HCT116 (cell line): Measurements from ENCODE around the gene MAP2K4. TPM values are rescaled to one million over a fixed set of nuclear protein-coding genes. Genes with fewer than 3 reads are reported as not detected.

Experiments
- ATAC-seq: fragments of 200-7000 bp; cut with Tn5 transposase; 2 replicates; pipeline ENCODE4 v1.9.1; 2020; ENCODE audit warnings: mild to moderate bottlenecking, moderate library complexity
- BruUV-seq: library from RNA; stranded (reverse); fragments of 400-500 nt; replicated peaks from 2 replicates; lab custom pipeline; 2021; lab: Mats Ljungman, UMichigan
- CTCF ChIA-PET: fragments of 300-600 bp; sonication (Branson Sonifier 250); formaldehyde crosslinking; loops from one replicate; lab custom pipeline; 2021; ENCODE audit warnings: antibody characterized with exemption; lab: Charles Lee
- POLR2A ChIA-PET: fragments of 300-600, 350-600 bp; sonication (Branson Sonifier 250); formaldehyde crosslinking; loops from one replicate; lab custom pipeline; 2021; ENCODE audit warnings: antibody characterized with exemption; lab: Charles Lee
- RAD21 ChIA-PET, 2 experiments: fragments of 300-600 bp; sonication (Branson Sonifier 250); formaldehyde crosslinking; loops; one replicate each; lab custom pipeline; 2023; ENCODE audit warnings: low total read pairs in 2 of 2; ENCODE audit not compliant: uncharacterized antibody in 2 of 2, unreplicated experiment in 2 of 2, low non-redundant PET in 1 of 2; lab: Charles Lee
- DNase-seq: peaks from one replicate; pipeline ENCODE4 v3.0.0-alpha.2; 2010; ENCODE audit warnings: low read depth, low spot score
- H2AFZ ChIP-seq: fragments of 200-600 bp; shearing (Covaris generic), sonication (generic); 2 replicates; pipeline ENCODE4 v1.6.1; 2017; ENCODE audit warnings: low read depth, mixed run types, mixed read lengths, antibody characterized with exemption, low read length; ENCODE audit not compliant: poor library complexity, severe bottlenecking
- H3K27ac ChIP-seq: 2 replicates; pipeline ENCODE4 v1.5.1; 2012; ENCODE audit warnings: low read depth, low read length
- H3K27me3 ChIP-seq: fragments of 200-600 bp; sonication (generic); 2 replicates; pipeline ENCODE4 v1.6.1; 2016; ENCODE audit warnings: mixed run types, low read length, mixed read lengths; ENCODE audit not compliant: insufficient read depth
- H3K36me3 ChIP-seq, 2 experiments: fragments of 200-500 bp in 1 of 2; fragments of 200-600 bp in 1 of 2; sonication (Bioruptor generic) in 1 of 2; sonication (generic) in 1 of 2; 2 replicates each; pipeline versions ENCODE4 v1.5.1 to v1.6.1; 2014 to 2016; ENCODE audit warnings: low read length in 2 of 2, inconsistent platforms in 1 of 2, mixed read lengths in 1 of 2, mixed run types in 1 of 2; ENCODE audit not compliant: insufficient read depth in 2 of 2, control insufficient read depth in 1 of 2
- H3K4me1 ChIP-seq, 2 experiments: fragments of 200-600 bp in 1 of 2; sonication (generic) in 1 of 2; 2 replicates each; pipeline versions ENCODE4 v1.5.1 to v1.6.1; 2012 to 2017; ENCODE audit warnings: low read length in 2 of 2, inconsistent platforms in 1 of 2, mild to moderate bottlenecking in 1 of 2, mixed read lengths in 1 of 2, mixed run types in 1 of 2, moderate library complexity in 1 of 2; ENCODE audit not compliant: insufficient read depth in 2 of 2, control insufficient read depth in 1 of 2
- H3K4me2 ChIP-seq: fragments of 200-600 bp; sonication (generic); 2 replicates; pipeline ENCODE4 v1.6.1; 2017; ENCODE audit warnings: mixed run types, low read length, mixed read lengths
- H3K4me3 ChIP-seq, 2 experiments: fragments of 200-600 bp in 1 of 2; sonication (generic) in 1 of 2; replicated peaks in 1 of 2; 2 replicates each; pipeline ENCODE4 v1.5.1; 2011 to 2016; ENCODE audit warnings: low read length in 2 of 2, control low read depth in 1 of 2, low read depth in 1 of 2, mild to moderate bottlenecking in 1 of 2, mixed read lengths in 1 of 2, mixed run types in 1 of 2
- H3K79me2 ChIP-seq: fragments of 200-600 bp; sonication (generic); 2 replicates; pipeline ENCODE4 v1.6.1; 2017; ENCODE audit warnings: mild to moderate bottlenecking, mixed run types, low read length, moderate library complexity, mixed read lengths; ENCODE audit not compliant: insufficient read depth
- H3K9ac ChIP-seq: fragments of 200-600 bp; sonication (generic); 2 replicates; pipeline ENCODE4 v1.6.1; 2016; ENCODE audit warnings: low read length, mixed read lengths
- H3K9me2 ChIP-seq: fragments of 200-600 bp; sonication (generic), shearing (Covaris generic); 2 replicates; pipeline ENCODE4 v1.6.1; 2017; ENCODE audit warnings: mixed run types, mild to moderate bottlenecking, moderate library complexity; ENCODE audit not compliant: insufficient read depth
- H3K9me3 ChIP-seq, 2 experiments: fragments of 200-500 bp in 1 of 2; fragments of 200-600 bp in 1 of 2; sonication (Bioruptor generic) in 1 of 2; sonication (generic) in 1 of 2; 2 replicates each; pipeline ENCODE4 v1.6.1; 2014 to 2017; ENCODE audit warnings: low read length in 2 of 2, mixed read lengths in 2 of 2, inconsistent platforms in 1 of 2, low read depth in 1 of 2, mild to moderate bottlenecking in 1 of 2, mixed run types in 1 of 2, moderate library complexity in 1 of 2; ENCODE audit not compliant: control insufficient read depth in 1 of 2, insufficient read depth in 1 of 2
- H4K20me1 ChIP-seq: fragments of 200-600 bp; sonication (generic), shearing (Covaris generic); 2 replicates; pipeline ENCODE4 v1.6.1; 2017; ENCODE audit warnings: mixed run types, mild to moderate bottlenecking, moderate library complexity; ENCODE audit not compliant: insufficient read depth
- EZH2 ChIP-seq: fragments of 200-600 bp; sonication (generic); IDR thresholded peaks from 2 replicates; pipeline ENCODE4 v1.6.1; 2017; ENCODE audit warnings: antibody characterized with exemption, mixed run types
- EZH2phosphoT487 ChIP-seq: fragments of 200-600 bp; IDR thresholded peaks from 2 replicates; pipeline ENCODE4 v1.6.1; 2018; ENCODE audit warnings: antibody characterized with exemption, borderline replicate concordance
- JUND ChIP-seq: IDR thresholded peaks from 2 replicates; pipeline ENCODE4 v1.6.1; 2012
- MAX ChIP-seq: IDR thresholded peaks from 2 replicates; pipeline ENCODE4 v1.6.1; 2012
- POLR2A ChIP-seq: IDR thresholded peaks from 2 replicates; pipeline ENCODE4 v1.7.0; 2011; ENCODE audit warnings: borderline replicate concordance; ENCODE audit not compliant: insufficient read depth, insufficient read length; ENCODE audit errors: extremely low read depth
- POLR2AphosphoS5 ChIP-seq: IDR thresholded peaks from 2 replicates; pipeline ENCODE4 v1.6.1; 2011; ENCODE audit warnings: mild to moderate bottlenecking, low read depth, low read length, moderate library complexity
- REST ChIP-seq: IDR thresholded peaks from 2 replicates; pipeline ENCODE4 v1.6.1; 2012; ENCODE audit warnings: low read depth
- SRF ChIP-seq: IDR thresholded peaks from 2 replicates; pipeline ENCODE4 v1.6.1; 2012; ENCODE audit warnings: low read depth
- YY1 ChIP-seq: IDR thresholded peaks from 2 replicates; pipeline ENCODE4 v1.6.1; 2011; ENCODE audit warnings: low read length, low read depth, moderate library complexity, mild to moderate bottlenecking; ENCODE audit not compliant: insufficient replicate concordance; ENCODE audit errors: extremely low read depth
- ZBTB33 ChIP-seq: IDR thresholded peaks from 2 replicates; pipeline ENCODE4 v1.6.1; 2011; ENCODE audit warnings: mild to moderate bottlenecking, low read length, moderate library complexity; ENCODE audit not compliant: insufficient replicate concordance; ENCODE audit errors: extremely low read depth
- ZFX ChIP-seq: fragments of 450-650 bp; IDR thresholded peaks from 2 replicates; pipeline ENCODE4 v1.6.1; 2017
- ZNF274 ChIP-seq: fragments of 200-500 bp; sonication (Bioruptor generic); IDR thresholded peaks from 2 replicates; pipeline ENCODE4 v1.6.1; 2014; ENCODE audit warnings: mild to moderate bottlenecking, low read depth, low read length, inconsistent platforms
- intact Hi-C: fragments of 100-400 bp; cut with micrococcal nuclease; formaldehyde crosslinking; loops from 2 replicates; pipeline ENCODE4 v1.10.0; 2022
- total RNA-seq: library from RNA; stranded (reverse); gene quantifications from one replicate; pipeline ENCODE4 v1.2.1, GENCODE V29; 2021; ENCODE audit not compliant: unreplicated experiment

MAP2K4 gene
- total RNA-seq, 1 experiment from 2014 or later = 42.3 TPM

GRCh38 chr17:12127667-12128066 is 107.0 kb downstream of the MAP2K4 start:
- no peak for ATAC-seq
- Histone ChIP-seq H3K4me1 (no peaks in the 10 kb centered on the region), H3K9me3 (no peaks in the 10 kb centered on the region), H3K27ac (no peak overlapping the region), H3K9ac (no peak overlapping the region), H3K4me3 (no peak overlapping the region), H4K20me1 (no peaks in the 10 kb centered on the region), H3K36me3 (peaks cover 16 to 36% of the 10 kb centered on the region in 2 experiments; a peak in 3 of 4 replicates), H3K9me2 (no peaks in the 10 kb centered on the region), H3K79me2 (peaks cover 10% of the 10 kb centered on the region; the same call in 1 of the 2 replicates), H3K27me3 (no peaks in the 10 kb centered on the region), H3K4me2 (no peak overlapping the region), H2AFZ (no peak overlapping the region)
- ChIA-PET POLR2A (no interaction called here), CTCF (no interaction called here), RAD21 (no interaction called here)
- intact Hi-C loops = no loop called here
- DNase-seq = no peak
- no TSS peak for BruUV-seq
- no peak for TF ChIP-seq YY1
- no peak for TF ChIP-seq ZNF274
- no peak for TF ChIP-seq JUND

GRCh38 chr17:12128946-12129345 is 108.3 kb downstream of the MAP2K4 start:
- DNase-seq (no peak), ATAC-seq (no peak)
- no peak overlapping the region for H2AFZ ChIP-seq
- H3K9me2 ChIP-seq = no peaks in the 10 kb centered on the region
- no TSS peak for BruUV-seq
- H3K79me2 ChIP-seq = peaks cover 4% of the 10 kb centered on the region; the same call in 1 of the 2 replicates
- no peak overlapping the region for H3K27ac ChIP-seq
- no peak overlapping the region for H3K4me2 ChIP-seq
- ChIA-PET POLR2A (no interaction called here), CTCF (no interaction called here), RAD21 (no interaction called here)
- H3K4me3 ChIP-seq = no peak overlapping the region
- TF ChIP-seq MAX (no peak), YY1 (no peak), POLR2A (no peak), POLR2AphosphoS5 (no peak), ZFX (no peak), EZH2 (no peak), EZH2phosphoT487 (no peak), ZBTB33 (no peak), SRF (no peak), REST (no peak), ZNF274 (no peak)
- no peak overlapping the region for H3K9ac ChIP-seq
- no peaks in the 10 kb centered on the region for H3K9me3 ChIP-seq
- intact Hi-C loops = no loop called here
- no peaks in the 10 kb centered on the region for H4K20me1 ChIP-seq
- H3K36me3 ChIP-seq = peaks cover 16 to 38% of the 10 kb centered on the region in 2 experiments; a peak in 3 of 4 replicates
- no peaks in the 10 kb centered on the region for H3K4me1 ChIP-seq
- H3K27me3 ChIP-seq = no peaks in the 10 kb centered on the region
